Pancreas (tissue), 10 donors: ENCODE data around the gene PLD6. TPM values are rescaled to one million over a fixed set of nuclear protein-coding genes. Genes with fewer than 3 reads are reported as not detected.

ENCODE experiments used
- ATAC-seq, 4 donors: fragments of 200-7000 bp; cut with Tn5 transposase; one replicate each; pipeline versions ENCODE4 v1.8.0 to v1.9.1; 2020; ENCODE audit warnings: mild to moderate bottlenecking in 4 of 4, moderate library complexity in 4 of 4
- DNase-seq, 6 donors: peaks; one replicate each; pipeline ENCODE4 v3.0.0-alpha.2; 2020
- FAIRE-seq: peaks from 2 replicates; lab custom pipeline; 2012; peaks lifted over from hg19 to GRCh38; lab: Jason Lieb, UNC
- H3K27ac ChIP-seq, 4 donors: fragments of 200-600 bp; sonication (generic); 1 replicate in 3 of 4; 2 replicates in 1 of 4; pipeline versions ENCODE4 v1.5.0 to v1.8.0; 2020
- H3K27me3 ChIP-seq, 4 donors: fragments of 200-600 bp; one replicate each; pipeline ENCODE4 v1.8.0; 2021
- H3K36me3 ChIP-seq, 3 donors: fragments of 200-600 bp; sonication (generic) in 1 of 3; one replicate each; pipeline versions ENCODE4 v1.5.0 to v1.8.0; 2020 to 2021
- H3K4me1 ChIP-seq, 3 donors: fragments of 200-600 bp; one replicate each; pipeline ENCODE4 v1.8.0; 2021
- H3K4me3 ChIP-seq, 4 donors: fragments of 200-600 bp; sonication (generic) in 2 of 4; one replicate each; pipeline versions ENCODE4 v1.5.0 to v1.8.0; 2020 to 2021
- H3K9me3 ChIP-seq, 4 donors: fragments of 200-600 bp; one replicate each; pipeline ENCODE4 v1.8.0; 2021
- WGBS, 2 donors: extraction: QIAGEN DNeasy Blood & Tissue Kit; methylation state at CpG; one replicate each; pipeline ENCODE4 v1.1.7; 2013; 5-methylcytosine and 5-hydroxymethylcytosine counted together
- intact Hi-C, 3 donors: fragments of 100-400 bp; cut with DNase I; formaldehyde crosslinking; loops; one replicate each; pipeline versions ENCODE4 v1.11.1 to v1.14.2; 2022
- polyA plus RNA-seq, 2 donors: library from polyadenylated mRNA; stranded (reverse); fragments of 200-250 nt; gene quantifications; one replicate each; pipeline ENCODE4 v1.2.3, GENCODE V29; 2013
- total RNA-seq, 6 donors: library from RNA; stranded (reverse); fragmentation: NEBNext Ultra II Directional in 4 of 6; extraction: Animal tissue kit (Norgen Biotek cat#: 25700) in 4 of 6; gene quantifications; one replicate each; pipeline versions ENCODE4 v1.2.1 to v1.2.4, GENCODE V29; 2021 to 2023
- TF ChIP-seq, protein P1 (sequence below), 4 donors: fragments of 200-600 bp; sonication (generic) in 3 of 4; IDR thresholded peaks; one replicate each; pipeline versions ENCODE4 v1.5.0 to v1.8.0; 2021; ENCODE audit warnings: antibody characterized with exemption in 4 of 4
- donor health status: healthy with polysubstance abuse.
- donor health status: DM: no; HTN: no; CAD: no; lungs with moderate emphysema.
- donor health status: DM: no; HTN: no; CAD: no.
- donor health status: control.
- donor health status: control.
- donor health status: Bipolar disorder and iron deficiency.
- donor health status: DM: yes; HTN: yes; CAD: no.
- donor health status: DM: no; HTN: no; CAD: no.
- donor health status: DM: no; HTN: no; CAD: no.
- donor health status: DM: yes; HTN: yes; CAD: no.

PLD6 gene
- total and polyA plus RNA-seq, 8 donors = 1.5 to 3.4 (median 2.4) TPM

DNA sequence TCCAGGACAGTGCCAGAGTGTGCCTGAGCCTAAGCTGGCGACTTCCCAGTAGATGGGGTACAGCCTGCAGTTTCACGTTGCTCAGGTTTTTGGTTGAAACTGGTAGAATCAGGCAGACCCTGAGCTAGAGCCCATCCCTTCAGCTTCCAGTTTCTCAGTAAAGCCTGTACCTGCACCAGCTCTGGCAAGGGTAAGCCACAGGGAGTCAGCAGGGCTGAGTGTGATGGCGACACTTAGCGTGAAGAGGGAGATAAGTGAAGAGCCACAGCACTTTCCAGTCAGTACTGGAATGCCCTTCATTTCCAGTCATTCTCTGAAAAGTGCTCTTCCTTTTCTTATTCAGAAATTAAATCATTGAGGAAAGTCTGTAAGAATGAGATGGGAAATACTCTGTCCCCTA is 22.4 kb downstream of the PLD6 start:
- H3K4me3 ChIP-seq = no peak overlapping the region
- FAIRE-seq (no peak), DNase-seq (no peak), ATAC-seq (no peak)
- H3K9me3 ChIP-seq = no peaks in the 10 kb centered on the region
- peaks cover 0 to 47% (median 13%) of the 10 kb centered on the region in 3 donors for H3K36me3 ChIP-seq
- no peak overlapping the region for H3K27ac ChIP-seq
- no peaks in the 10 kb centered on the region for H3K27me3 ChIP-seq
- H3K4me1 ChIP-seq = peaks cover 0 to 10% (median 3%) of the 10 kb centered on the region in 3 donors
- intact Hi-C loops = no loop called here
- TF ChIP-seq, protein P1, sequence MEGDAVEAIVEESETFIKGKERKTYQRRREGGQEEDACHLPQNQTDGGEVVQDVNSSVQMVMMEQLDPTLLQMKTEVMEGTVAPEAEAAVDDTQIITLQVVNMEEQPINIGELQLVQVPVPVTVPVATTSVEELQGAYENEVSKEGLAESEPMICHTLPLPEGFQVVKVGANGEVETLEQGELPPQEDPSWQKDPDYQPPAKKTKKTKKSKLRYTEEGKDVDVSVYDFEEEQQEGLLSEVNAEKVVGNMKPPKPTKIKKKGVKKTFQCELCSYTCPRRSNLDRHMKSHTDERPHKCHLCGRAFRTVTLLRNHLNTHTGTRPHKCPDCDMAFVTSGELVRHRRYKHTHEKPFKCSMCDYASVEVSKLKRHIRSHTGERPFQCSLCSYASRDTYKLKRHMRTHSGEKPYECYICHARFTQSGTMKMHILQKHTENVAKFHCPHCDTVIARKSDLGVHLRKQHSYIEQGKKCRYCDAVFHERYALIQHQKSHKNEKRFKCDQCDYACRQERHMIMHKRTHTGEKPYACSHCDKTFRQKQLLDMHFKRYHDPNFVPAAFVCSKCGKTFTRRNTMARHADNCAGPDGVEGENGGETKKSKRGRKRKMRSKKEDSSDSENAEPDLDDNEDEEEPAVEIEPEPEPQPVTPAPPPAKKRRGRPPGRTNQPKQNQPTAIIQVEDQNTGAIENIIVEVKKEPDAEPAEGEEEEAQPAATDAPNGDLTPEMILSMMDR (IDR thresholded peaks at IDR 0.05) = no peak
- WGBS, 2 donors = 90 to 97% methylated on average over 4 of the region's 4 CpGs

DNA sequence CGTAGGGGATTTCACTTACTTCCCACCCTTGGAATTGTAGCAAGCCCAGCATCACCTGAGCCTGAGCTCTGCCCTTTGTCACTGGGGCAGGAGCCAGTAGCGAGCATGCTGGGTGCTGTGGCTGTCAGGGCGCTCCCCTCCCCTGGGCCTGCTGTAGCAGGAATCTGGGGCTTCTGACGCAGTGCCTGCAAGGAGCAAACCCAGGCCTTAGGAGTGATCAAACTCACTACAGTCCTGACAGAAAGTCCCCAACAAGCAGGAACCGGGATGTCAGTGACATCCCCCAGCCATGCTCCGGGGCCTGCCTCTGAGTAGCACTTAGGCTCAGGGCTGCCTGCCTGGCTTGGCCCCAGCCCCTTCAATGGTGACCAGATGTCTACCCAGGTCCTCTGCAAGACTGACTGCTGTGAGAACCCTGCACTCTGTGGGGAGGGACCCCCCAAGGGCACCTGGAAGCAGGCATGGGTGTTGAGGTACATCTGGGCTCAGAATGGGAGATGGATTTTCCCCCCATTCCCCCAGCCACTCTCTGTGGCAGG is 23.5 kb downstream of the PLD6 start:
- DNase-seq (no peak), ATAC-seq (no peak), FAIRE-seq (no peak)
- Histone ChIP-seq H3K36me3 (peaks cover 0 to 58% (median 14%) of the 10 kb centered on the region in 3 donors), H3K4me3 (no peak overlapping the region), H3K27ac (no peak overlapping the region), H3K9me3 (no peaks in the 10 kb centered on the region), H3K4me1 (peaks cover 0 to 10% (median 3%) of the 10 kb centered on the region in 3 donors), H3K27me3 (no peaks in the 10 kb centered on the region)
- 98 to 99% methylated on average over 6 of the region's 6 CpGs for WGBS, 2 donors
- intact Hi-C loops = no loop called here
- TF ChIP-seq, protein P1 (IDR thresholded peaks at IDR 0.05) = no peak

DNA sequence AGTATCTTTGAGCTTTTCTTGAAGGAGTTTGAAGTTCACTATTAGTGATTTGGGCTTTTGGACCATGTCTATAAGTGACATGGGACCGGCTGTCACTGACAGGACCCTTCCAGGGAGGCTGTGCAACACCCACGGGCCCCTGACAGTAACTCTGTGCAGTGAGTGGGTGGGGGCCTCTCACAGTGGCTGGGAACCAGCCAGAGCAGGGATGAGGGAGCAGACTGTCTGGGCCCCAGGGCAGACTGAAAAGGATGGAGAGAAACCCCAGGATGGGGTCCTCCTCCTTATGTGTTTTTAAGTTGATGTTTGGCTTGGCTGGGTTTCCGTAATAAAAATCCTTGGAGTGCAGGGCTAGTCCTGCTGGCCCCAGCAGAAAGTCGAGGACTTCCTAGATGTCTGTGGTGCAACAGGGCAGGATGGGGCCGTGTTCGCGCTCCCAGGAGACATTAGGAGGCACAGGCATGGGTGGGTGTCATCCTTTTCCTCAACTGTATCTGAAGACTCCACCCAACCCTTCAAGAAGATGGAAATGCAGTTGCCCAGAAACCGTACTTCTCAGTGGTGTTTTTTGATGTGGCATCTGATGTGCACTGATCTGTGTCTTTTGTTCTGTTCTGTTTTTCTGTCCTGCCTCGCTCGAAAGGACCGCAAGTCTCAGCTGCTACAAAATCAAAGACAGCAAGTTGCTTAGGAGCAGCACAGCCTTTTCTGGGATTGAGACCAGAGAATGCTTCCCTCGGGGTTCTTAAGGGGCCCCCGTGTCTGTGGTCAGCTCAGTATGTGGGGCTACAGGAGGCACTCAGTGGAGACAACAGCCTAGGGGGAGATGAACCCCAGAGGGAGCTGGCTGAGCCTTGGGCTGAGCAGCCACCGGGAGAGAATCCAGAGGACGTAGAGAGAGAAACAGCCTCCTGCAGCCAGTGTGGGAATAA is 24.2 kb downstream of the PLD6 start:
- Histone ChIP-seq H3K4me1 (peaks cover 0 to 10% (median 3%) of the 10 kb centered on the region in 3 donors), H3K27ac (no peak overlapping the region), H3K4me3 (no peak overlapping the region), H3K36me3 (peaks cover 0 to 64% (median 21%) of the 10 kb centered on the region in 3 donors), H3K27me3 (no peaks in the 10 kb centered on the region), H3K9me3 (no peaks in the 10 kb centered on the region)
- WGBS, 2 donors = 84 to 91% methylated on average over 14 to 15 of the region's 15 CpGs
- TF ChIP-seq, protein P1 (IDR thresholded peaks at IDR 0.05) = no peak
- intact Hi-C loops = no loop called here
- DNase-seq (no peak), FAIRE-seq (no peak), ATAC-seq (no peak)

DNA sequence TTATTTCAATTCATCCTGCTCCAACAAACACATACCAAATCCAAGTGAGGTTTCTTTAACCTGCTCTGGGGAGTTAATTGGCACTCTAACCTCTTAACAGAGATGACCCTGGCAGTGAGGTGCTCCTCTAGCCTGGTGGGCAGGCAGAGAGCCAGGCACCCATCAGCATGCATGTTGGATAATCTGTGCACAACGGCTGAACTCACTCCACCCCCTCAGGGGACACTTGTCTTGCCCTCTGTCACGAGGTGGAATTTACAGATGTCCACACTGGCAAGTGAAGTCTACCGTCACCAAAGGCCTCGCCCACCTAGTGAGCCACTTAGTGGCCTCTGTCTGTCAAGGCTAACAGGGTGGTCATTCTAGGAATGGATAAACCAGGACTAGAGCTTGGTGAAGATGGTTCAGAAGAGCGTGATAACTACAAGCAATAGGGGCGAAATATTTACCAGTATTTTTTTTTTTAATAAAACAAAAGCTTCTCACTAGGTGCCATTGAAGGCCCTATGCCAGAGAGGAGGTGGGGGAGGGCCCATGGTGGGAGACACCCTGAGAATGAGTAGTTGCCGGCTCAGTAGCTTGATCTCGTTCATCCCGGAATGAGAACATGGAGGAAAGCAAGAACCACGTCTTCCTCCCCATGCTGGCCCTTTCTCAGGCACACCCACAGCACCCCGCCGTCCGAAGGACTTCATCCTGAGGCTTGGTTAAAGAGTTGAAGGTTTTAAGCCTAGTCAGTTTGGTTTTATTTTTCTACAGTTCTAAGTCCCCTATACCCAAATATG is 25.2 kb downstream of the PLD6 start:
- TF ChIP-seq, protein P1 (IDR thresholded peaks at IDR 0.05) = no peak
- Histone ChIP-seq H3K4me1 (peaks cover 0 to 5% (median 3%) of the 10 kb centered on the region in 3 donors), H3K27ac (no peak overlapping the region), H3K27me3 (no peaks in the 10 kb centered on the region), H3K4me3 (no peak overlapping the region), H3K9me3 (no peaks in the 10 kb centered on the region), H3K36me3 (peaks cover 0 to 74% (median 30%) of the 10 kb centered on the region in 3 donors)
- FAIRE-seq (no peak), ATAC-seq (no peak), DNase-seq (no peak)
- intact Hi-C loops = no loop called here
- WGBS, 2 donors = 84 to 90% methylated on average over 13 of the region's 13 CpGs
